ENCODE data around the gene TCP11L2.
"Not testable (repeated sequence)": the region's sequence is repeated elsewhere in the genome, so short reads cannot be mapped to it uniquely, and the experiment has no call there.

GRCh38 chr12:106313413-106313812, 10.9 kb downstream of the TCP11L2 start:
- TF ChIP-seq, protein P1, sequence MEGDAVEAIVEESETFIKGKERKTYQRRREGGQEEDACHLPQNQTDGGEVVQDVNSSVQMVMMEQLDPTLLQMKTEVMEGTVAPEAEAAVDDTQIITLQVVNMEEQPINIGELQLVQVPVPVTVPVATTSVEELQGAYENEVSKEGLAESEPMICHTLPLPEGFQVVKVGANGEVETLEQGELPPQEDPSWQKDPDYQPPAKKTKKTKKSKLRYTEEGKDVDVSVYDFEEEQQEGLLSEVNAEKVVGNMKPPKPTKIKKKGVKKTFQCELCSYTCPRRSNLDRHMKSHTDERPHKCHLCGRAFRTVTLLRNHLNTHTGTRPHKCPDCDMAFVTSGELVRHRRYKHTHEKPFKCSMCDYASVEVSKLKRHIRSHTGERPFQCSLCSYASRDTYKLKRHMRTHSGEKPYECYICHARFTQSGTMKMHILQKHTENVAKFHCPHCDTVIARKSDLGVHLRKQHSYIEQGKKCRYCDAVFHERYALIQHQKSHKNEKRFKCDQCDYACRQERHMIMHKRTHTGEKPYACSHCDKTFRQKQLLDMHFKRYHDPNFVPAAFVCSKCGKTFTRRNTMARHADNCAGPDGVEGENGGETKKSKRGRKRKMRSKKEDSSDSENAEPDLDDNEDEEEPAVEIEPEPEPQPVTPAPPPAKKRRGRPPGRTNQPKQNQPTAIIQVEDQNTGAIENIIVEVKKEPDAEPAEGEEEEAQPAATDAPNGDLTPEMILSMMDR (IDR thresholded peaks at IDR 0.05; ENCODE audit: insufficient read depth, low read depth, low read length), result not testable (repeated sequence)
- TF ChIP-seq EZH2 (IDR thresholded peaks at IDR 0.05; ENCODE audit: insufficient read depth, low read length), result not testable (repeated sequence)

All from astrocyte (in vitro differentiated cells and primary cell).